Peyer's patch (tissue), 4 donors: ENCODE data around the gene EPHA7.

Experiments
- POLR2A ChIP-seq, 2 donors: fragments of 450-650 bp; IDR thresholded peaks; one replicate each; pipeline ENCODE4 v1.5.1; 2017; ENCODE audit warnings: antibody characterized with exemption in 2 of 2, mild to moderate bottlenecking in 2 of 2, moderate library complexity in 2 of 2
- TF ChIP-seq, protein P1 (sequence below), 6 experiments: fragments of 450-650 bp in 4 of 6; fragments of 200-600 bp in 2 of 6; sonication (generic) in 1 of 6; IDR thresholded peaks; one replicate each; pipeline ENCODE4 v1.5.1; 2017 to 2019; ENCODE audit warnings: antibody characterized with exemption in 6 of 6, mild to moderate bottlenecking in 3 of 6, moderate library complexity in 1 of 6

DNA sequence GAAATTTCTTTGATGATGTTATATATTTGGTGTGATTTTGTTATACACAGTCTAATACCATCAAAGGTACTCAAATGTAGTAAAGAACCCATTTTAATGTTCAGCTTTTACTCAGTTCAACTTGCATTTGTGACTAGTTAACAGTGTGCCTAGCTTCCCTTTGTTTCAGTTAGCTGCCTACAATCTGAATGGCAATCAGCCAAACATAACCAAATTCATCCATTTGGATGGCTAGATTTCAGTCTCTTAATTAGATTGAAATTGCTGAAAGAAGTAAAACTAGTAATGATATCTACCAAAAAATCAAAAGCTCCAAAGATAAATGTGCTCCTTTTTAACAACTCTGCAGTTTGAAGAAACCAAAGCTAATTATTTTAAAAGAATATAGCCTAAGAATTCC, 6.9 kb downstream of the EPHA7 start:
- TF ChIP-seq, protein P1, sequence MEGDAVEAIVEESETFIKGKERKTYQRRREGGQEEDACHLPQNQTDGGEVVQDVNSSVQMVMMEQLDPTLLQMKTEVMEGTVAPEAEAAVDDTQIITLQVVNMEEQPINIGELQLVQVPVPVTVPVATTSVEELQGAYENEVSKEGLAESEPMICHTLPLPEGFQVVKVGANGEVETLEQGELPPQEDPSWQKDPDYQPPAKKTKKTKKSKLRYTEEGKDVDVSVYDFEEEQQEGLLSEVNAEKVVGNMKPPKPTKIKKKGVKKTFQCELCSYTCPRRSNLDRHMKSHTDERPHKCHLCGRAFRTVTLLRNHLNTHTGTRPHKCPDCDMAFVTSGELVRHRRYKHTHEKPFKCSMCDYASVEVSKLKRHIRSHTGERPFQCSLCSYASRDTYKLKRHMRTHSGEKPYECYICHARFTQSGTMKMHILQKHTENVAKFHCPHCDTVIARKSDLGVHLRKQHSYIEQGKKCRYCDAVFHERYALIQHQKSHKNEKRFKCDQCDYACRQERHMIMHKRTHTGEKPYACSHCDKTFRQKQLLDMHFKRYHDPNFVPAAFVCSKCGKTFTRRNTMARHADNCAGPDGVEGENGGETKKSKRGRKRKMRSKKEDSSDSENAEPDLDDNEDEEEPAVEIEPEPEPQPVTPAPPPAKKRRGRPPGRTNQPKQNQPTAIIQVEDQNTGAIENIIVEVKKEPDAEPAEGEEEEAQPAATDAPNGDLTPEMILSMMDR (IDR thresholded peaks at IDR 0.05): no peak
- no peak for TF ChIP-seq POLR2A (IDR thresholded peaks at IDR 0.05)
